WTC11 (cell line): ENCODE data around the gene USP13. TPM values are rescaled to one million over a fixed set of nuclear protein-coding genes. Genes with fewer than 3 reads are reported as not detected.
A peak's percentile ranks its signal among the peaks of the same experiment; 100 is the strongest.

ENCODE experiments used
- ATAC-seq: fragments of 200-7000 bp; cut with Tn5 transposase; 2 replicates; pipeline ENCODE4 v1.10.0; 2021; ENCODE audit warnings: mild to moderate bottlenecking, moderate library complexity
- CTCF ChIA-PET: fragments of 300-600 bp; sonication (Branson Sonifier 250); formaldehyde crosslinking; loops from one replicate; lab custom pipeline; 2021; ENCODE audit warnings: antibody characterized with exemption; lab: Charles Lee
- POLR2A ChIA-PET: fragments of 350-600 bp; sonication (Branson Sonifier 250); formaldehyde crosslinking; loops from one replicate; lab custom pipeline; 2021; ENCODE audit warnings: antibody characterized with exemption; lab: Charles Lee
- DNase-seq: peaks from one replicate; pipeline ENCODE4 v3.0.0; 2021; ENCODE audit warnings: low spot score
- H3K27ac Mint-ChIP-seq: 2 replicates; pipeline ENCODE4 v1.8.0; 2021; ENCODE audit warnings: mixed read lengths
- H3K27me3 Mint-ChIP-seq: 2 replicates; pipeline ENCODE4 v1.8.0; 2021; ENCODE audit warnings: low read depth, mild to moderate bottlenecking, moderate library complexity, mixed read lengths
- H3K36me3 Mint-ChIP-seq: 2 replicates; pipeline ENCODE4 v1.8.0; 2021; ENCODE audit warnings: mixed read lengths
- H3K4me1 Mint-ChIP-seq: 2 replicates; pipeline ENCODE4 v1.8.0; 2022; ENCODE audit warnings: mixed read lengths
- H3K4me3 Mint-ChIP-seq: 2 replicates; pipeline ENCODE4 v1.8.0; 2021; ENCODE audit warnings: mild to moderate bottlenecking, moderate library complexity, mixed read lengths
- H3K9me3 Mint-ChIP-seq: 2 replicates; pipeline ENCODE4 v1.8.0; 2021; ENCODE audit warnings: mixed read lengths
- CREM ChIP-seq: sonication (generic); formaldehyde crosslinking; IDR thresholded peaks from 2 replicates; pipeline ENCODE4 v1.8.1; 2022; ENCODE audit warnings: mild to moderate bottlenecking, missing genetic modification reagents, moderate library complexity
- E2F4 ChIP-seq: sonication (generic); formaldehyde crosslinking; IDR thresholded peaks from 2 replicates; pipeline ENCODE4 v1.8.1; 2022; ENCODE audit warnings: low read depth, mild to moderate bottlenecking, moderate library complexity, missing genetic modification reagents, borderline replicate concordance
- ESRRA ChIP-seq: sonication (generic); formaldehyde crosslinking; IDR thresholded peaks from 2 replicates; pipeline ENCODE4 v1.8.1; 2022; ENCODE audit warnings: mild to moderate bottlenecking, missing genetic modification reagents, borderline replicate concordance
- FOXK1 ChIP-seq: sonication (generic); formaldehyde crosslinking; IDR thresholded peaks from 2 replicates; pipeline ENCODE4 v1.8.0; 2022; ENCODE audit warnings: mild to moderate bottlenecking, moderate library complexity, missing genetic modification reagents
- GRHL2 ChIP-seq: fragments of 250-450 bp; sonication (Bioruptor Pico); IDR thresholded peaks from 2 replicates; pipeline ENCODE4 v1.8.0; 2022; ENCODE audit warnings: mild to moderate bottlenecking, moderate library complexity; ENCODE audit not compliant: insufficient replicate concordance, severe bottlenecking
- HMGA2 ChIP-seq: fragments of 250-450 bp; sonication (Bioruptor Pico); IDR thresholded peaks from 2 replicates; pipeline ENCODE4 v1.4.0; 2021; ENCODE audit warnings: mild to moderate bottlenecking, moderate library complexity
- JUN ChIP-seq: sonication (generic); formaldehyde crosslinking; IDR thresholded peaks from 2 replicates; pipeline ENCODE4 v1.8.0; 2023; ENCODE audit warnings: mild to moderate bottlenecking, missing genetic modification reagents
- MAX ChIP-seq: sonication (generic); formaldehyde crosslinking; IDR thresholded peaks from 2 replicates; pipeline ENCODE4 v1.8.0; 2022; ENCODE audit warnings: mild to moderate bottlenecking, missing genetic modification reagents
- NR1H2 ChIP-seq: sonication (generic); formaldehyde crosslinking; IDR thresholded peaks from 2 replicates; pipeline ENCODE4 v1.9.0; 2021; ENCODE audit warnings: mild to moderate bottlenecking, moderate library complexity, missing genetic modification reagents
- RELA ChIP-seq: sonication (generic); formaldehyde crosslinking; IDR thresholded peaks from 2 replicates; pipeline ENCODE4 v1.8.1; 2022; ENCODE audit warnings: missing genetic modification reagents, mild to moderate bottlenecking, borderline replicate concordance
- ZBTB21 ChIP-seq: sonication (generic); formaldehyde crosslinking; IDR thresholded peaks from 2 replicates; pipeline ENCODE4 v1.8.1; 2023; ENCODE audit warnings: mild to moderate bottlenecking, missing genetic modification reagents, borderline replicate concordance
- total RNA-seq: library from RNA; stranded (reverse); gene quantifications from 3 replicates; pipeline ENCODE4 v1.2.3, GENCODE V29; 2021
- TF ChIP-seq, protein P1 (sequence below): sonication (generic); formaldehyde crosslinking; IDR thresholded peaks from 2 replicates; pipeline ENCODE4 v1.8.1; 2023; ENCODE audit warnings: mild to moderate bottlenecking, missing genetic modification reagents, borderline replicate concordance
- TF ChIP-seq, protein P2 (sequence below): fragments of 250-450 bp; sonication (Bioruptor Pico); IDR thresholded peaks from 2 replicates; pipeline ENCODE4 v1.9.0; 2021; ENCODE audit warnings: moderate library complexity, mild to moderate bottlenecking, inconsistent platforms, borderline replicate concordance
- TF ChIP-seq, protein P3 (sequence below): fragments of 250-450 bp; sonication (Bioruptor Pico); IDR thresholded peaks from 2 replicates; pipeline ENCODE4 v2.1.2; 2022; ENCODE audit warnings: mild to moderate bottlenecking, moderate library complexity
- TF ChIP-seq, protein P4 (sequence below): sonication (generic); formaldehyde crosslinking; IDR thresholded peaks from 2 replicates; pipeline ENCODE4 v1.8.0; 2022; ENCODE audit warnings: mild to moderate bottlenecking, missing genetic modification reagents

USP13 gene
- total RNA-seq, 1 experiment from 2014 or later, result 26.8 TPM

DNA sequence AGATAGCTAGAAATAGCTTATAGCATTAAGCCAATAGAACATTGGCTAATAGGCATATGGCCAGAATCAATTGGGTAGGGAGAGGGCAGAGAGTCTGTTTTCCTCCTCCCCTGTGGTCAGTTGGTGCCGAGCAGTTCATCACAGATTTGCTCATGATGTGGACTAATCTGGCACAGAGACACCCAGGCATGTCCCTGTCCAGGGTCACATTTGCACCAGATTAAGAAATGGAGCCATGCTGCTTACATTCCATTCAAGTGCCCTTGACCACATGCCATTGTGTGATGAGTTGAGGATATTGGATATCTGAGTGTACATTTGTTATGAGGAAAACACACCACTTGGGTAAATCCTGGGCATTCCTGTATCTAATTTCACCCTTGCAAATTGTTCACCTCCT is 53.4 kb downstream of the USP13 start:
- Mint-ChIP-seq H3K27me3 (no peaks in the 10 kb centered on the region), H3K36me3 (peaks cover 11% of the 10 kb centered on the region), H3K4me1 (peaks cover 49% of the 10 kb centered on the region), H3K9me3 (no peaks in the 10 kb centered on the region), H3K27ac (no peak overlapping the region), H3K4me3 (no peak overlapping the region)
- ATAC-seq (no peak), DNase-seq (no peak)
- POLR2A ChIA-PET, result no interaction called here
- TF ChIP-seq HMGA2 (CRISPR knock-in tag) (no peak), ESRRA (CRISPR knock-in tag) (no peak), GRHL2 (no peak), CREM (CRISPR knock-in tag) (no peak), NR1H2 (CRISPR knock-in tag) (no peak), MAX (no peak), E2F4 (CRISPR knock-in tag) (no peak), RELA (CRISPR knock-in tag) (no peak)
- TF ChIP-seq, protein P1, sequence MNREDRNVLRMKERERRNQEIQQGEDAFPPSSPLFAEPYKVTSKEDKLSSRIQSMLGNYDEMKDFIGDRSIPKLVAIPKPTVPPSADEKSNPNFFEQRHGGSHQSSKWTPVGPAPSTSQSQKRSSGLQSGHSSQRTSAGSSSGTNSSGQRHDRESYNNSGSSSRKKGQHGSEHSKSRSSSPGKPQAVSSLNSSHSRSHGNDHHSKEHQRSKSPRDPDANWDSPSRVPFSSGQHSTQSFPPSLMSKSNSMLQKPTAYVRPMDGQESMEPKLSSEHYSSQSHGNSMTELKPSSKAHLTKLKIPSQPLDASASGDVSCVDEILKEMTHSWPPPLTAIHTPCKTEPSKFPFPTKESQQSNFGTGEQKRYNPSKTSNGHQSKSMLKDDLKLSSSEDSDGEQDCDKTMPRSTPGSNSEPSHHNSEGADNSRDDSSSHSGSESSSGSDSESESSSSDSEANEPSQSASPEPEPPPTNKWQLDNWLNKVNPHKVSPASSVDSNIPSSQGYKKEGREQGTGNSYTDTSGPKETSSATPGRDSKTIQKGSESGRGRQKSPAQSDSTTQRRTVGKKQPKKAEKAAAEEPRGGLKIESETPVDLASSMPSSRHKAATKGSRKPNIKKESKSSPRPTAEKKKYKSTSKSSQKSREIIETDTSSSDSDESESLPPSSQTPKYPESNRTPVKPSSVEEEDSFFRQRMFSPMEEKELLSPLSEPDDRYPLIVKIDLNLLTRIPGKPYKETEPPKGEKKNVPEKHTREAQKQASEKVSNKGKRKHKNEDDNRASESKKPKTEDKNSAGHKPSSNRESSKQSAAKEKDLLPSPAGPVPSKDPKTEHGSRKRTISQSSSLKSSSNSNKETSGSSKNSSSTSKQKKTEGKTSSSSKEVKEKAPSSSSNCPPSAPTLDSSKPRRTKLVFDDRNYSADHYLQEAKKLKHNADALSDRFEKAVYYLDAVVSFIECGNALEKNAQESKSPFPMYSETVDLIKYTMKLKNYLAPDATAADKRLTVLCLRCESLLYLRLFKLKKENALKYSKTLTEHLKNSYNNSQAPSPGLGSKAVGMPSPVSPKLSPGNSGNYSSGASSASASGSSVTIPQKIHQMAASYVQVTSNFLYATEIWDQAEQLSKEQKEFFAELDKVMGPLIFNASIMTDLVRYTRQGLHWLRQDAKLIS (CRISPR knock-in tag), result no peak
- TF ChIP-seq, protein P2, sequence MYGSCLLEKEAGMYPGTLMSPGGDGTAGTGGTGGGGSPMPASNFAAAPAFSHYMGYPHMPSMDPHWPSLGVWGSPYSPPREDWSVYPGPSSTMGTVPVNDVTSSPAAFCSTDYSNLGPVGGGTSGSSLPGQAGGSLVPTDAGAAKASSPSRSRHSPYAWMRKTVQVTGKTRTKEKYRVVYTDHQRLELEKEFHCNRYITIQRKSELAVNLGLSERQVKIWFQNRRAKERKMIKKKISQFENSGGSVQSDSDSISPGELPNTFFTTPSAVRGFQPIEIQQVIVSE, result no peak
- CTCF ChIA-PET, result no interaction called here

DNA sequence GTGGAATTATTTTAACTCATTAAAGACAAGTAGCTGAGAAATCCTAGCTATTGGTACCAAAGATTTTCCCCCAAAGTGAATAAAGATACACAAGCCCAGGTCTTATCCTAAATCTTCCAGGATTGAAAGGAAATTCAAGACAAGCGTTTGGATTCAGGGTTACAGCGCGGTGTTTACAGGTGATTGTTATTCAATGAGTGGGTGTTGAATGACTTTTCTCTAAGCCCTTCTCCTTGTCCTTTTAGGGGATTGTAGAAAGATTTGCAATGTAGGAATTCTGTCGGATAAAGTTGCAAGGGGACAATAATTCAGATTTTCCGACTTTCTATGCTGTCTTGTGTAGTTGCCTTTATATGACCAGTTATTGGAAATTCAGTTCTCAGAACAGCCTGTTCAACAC is 57.2 kb downstream of the USP13 start:
- peaks cover 58% of the 10 kb centered on the region for H3K4me1 Mint-ChIP-seq
- H3K36me3 Mint-ChIP-seq, result peaks cover 11% of the 10 kb centered on the region
- ChIA-PET POLR2A (no interaction called here), CTCF (interaction anchor here (2.0 kb wide), 1 partner anchor 60 kb away, joined by 10 read pairs; no protein-coding TSS in a partner anchor)
- H3K27me3 Mint-ChIP-seq, result no peaks in the 10 kb centered on the region
- no peaks in the 10 kb centered on the region for H3K9me3 Mint-ChIP-seq
- H3K4me3 Mint-ChIP-seq, result peak overlapping the region; percentile 40
- ATAC-seq (peak; percentile 68), DNase-seq (no peak)
- no peak for TF ChIP-seq FOXK1
- TF ChIP-seq, protein P3, sequence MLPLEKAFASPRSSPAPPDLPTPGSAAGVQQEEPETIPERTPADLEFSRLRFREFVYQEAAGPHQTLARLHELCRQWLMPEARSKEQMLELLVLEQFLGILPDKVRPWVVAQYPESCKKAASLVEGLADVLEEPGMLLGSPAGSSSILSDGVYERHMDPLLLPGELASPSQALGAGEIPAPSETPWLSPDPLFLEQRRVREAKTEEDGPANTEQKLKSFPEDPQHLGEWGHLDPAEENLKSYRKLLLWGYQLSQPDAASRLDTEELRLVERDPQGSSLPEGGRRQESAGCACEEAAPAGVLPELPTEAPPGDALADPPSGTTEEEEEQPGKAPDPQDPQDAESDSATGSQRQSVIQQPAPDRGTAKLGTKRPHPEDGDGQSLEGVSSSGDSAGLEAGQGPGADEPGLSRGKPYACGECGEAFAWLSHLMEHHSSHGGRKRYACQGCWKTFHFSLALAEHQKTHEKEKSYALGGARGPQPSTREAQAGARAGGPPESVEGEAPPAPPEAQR (CRISPR knock-in tag), result no peak
- TF ChIP-seq, protein P4, sequence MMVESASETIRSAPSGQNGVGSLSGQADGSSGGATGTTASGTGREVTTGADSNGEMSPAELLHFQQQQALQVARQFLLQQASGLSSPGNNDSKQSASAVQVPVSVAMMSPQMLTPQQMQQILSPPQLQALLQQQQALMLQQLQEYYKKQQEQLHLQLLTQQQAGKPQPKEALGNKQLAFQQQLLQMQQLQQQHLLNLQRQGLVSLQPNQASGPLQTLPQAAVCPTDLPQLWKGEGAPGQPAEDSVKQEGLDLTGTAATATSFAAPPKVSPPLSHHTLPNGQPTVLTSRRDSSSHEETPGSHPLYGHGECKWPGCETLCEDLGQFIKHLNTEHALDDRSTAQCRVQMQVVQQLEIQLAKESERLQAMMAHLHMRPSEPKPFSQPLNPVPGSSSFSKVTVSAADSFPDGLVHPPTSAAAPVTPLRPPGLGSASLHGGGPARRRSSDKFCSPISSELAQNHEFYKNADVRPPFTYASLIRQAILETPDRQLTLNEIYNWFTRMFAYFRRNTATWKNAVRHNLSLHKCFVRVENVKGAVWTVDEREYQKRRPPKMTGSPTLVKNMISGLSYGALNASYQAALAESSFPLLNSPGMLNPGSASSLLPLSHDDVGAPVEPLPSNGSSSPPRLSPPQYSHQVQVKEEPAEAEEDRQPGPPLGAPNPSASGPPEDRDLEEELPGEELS (CRISPR knock-in tag), result peak; percentile 55; the same call in 1 of the 2 replicates
- TF ChIP-seq JUN (CRISPR knock-in tag), result no peak
- TF ChIP-seq ZBTB21 (CRISPR knock-in tag), result no peak
- H3K27ac Mint-ChIP-seq, result peak overlapping the region; percentile 93
